HG02588 (cell line): Measurements from ENCODE around the gene ZGLP1.

Source experiments
- ATAC-seq: cut with Tn5 transposase; IDR thresholded peaks from one replicate; pipeline ENCODE4 v1.9.1; 2021; ENCODE audit warnings: mild to moderate bottlenecking, moderate library complexity; ENCODE audit not compliant: unreplicated experiment

ZGLP1 gene

GRCh38 chr19:10328558-10329429, 19.2 kb upstream of the ZGLP1 start:
- ATAC-seq = no peak

GRCh38 chr19:10327793-10328192, 18.2 kb upstream of the ZGLP1 start:
- no peak for ATAC-seq

GRCh38 chr19:10325732-10326131, 16.1 kb upstream of the ZGLP1 start:
- no peak for ATAC-seq

GRCh38 chr19:10321874-10322835, 12.5 kb upstream of the ZGLP1 start:
- no peak for ATAC-seq

- ATAC-seq = no peak
These were observed 11.8 kb upstream of the ZGLP1 start for GRCh38 chr19:10321417-10321797.

- no peak for ATAC-seq
These were observed 11.2 kb upstream of the ZGLP1 start for GRCh38 chr19:10320602-10321416.

- ATAC-seq = no peak
These were observed 9.4 kb upstream of the ZGLP1 start for GRCh38 chr19:10318807-10319682.

- no peak for ATAC-seq
These were observed 8.3 kb upstream of the ZGLP1 start for GRCh38 chr19:10317857-10318462.

GRCh38 chr19:10317045-10317856, 7.6 kb upstream of the ZGLP1 start:
- ATAC-seq = no peak

GRCh38 chr19:10316229-10317044, 6.8 kb upstream of the ZGLP1 start:
- no peak for ATAC-seq

GRCh38 chr19:10315335-10316214, 6.0 kb upstream of the ZGLP1 start, which contains the start of gene FDX2:
TSS of gene FDX2 (minus strand) at chr19:10316015. CDS start at chr19:10315996, 19 bp downstream.
- peak; percentile 61 for ATAC-seq

- no peak for ATAC-seq
These were observed 3.3 kb downstream of the ZGLP1 start for GRCh38 chr19:10306327-10306726.

GRCh38 chr19:10305139-10305806, 4.3 kb downstream of the ZGLP1 start:
- ATAC-seq = no peak

- no peak for ATAC-seq
These were observed 9.8 kb downstream of the ZGLP1 start for GRCh38 chr19:10299545-10300458.
